K562 (cell line): ENCODE results near the gene SCARB2. TPM values are rescaled to one million over a fixed set of nuclear protein-coding genes. Genes with fewer than 3 reads are reported as not detected.

ENCODE experiments used
- GATA2 ChIP-seq: sonication (generic); formaldehyde crosslinking; IDR thresholded peaks from 2 replicates; pipeline ENCODE4 v1.4.0; 2020; ENCODE audit warnings: mild to moderate bottlenecking, missing genetic modification reagents
- HDAC2 ChIP-seq: fragments of 450-650 bp; IDR thresholded peaks from 2 replicates; pipeline ENCODE4 v1.6.1; 2016; ENCODE audit warnings: mild to moderate bottlenecking
- NCOR1 ChIP-seq: fragments of 450-650 bp; IDR thresholded peaks from 2 replicates; pipeline ENCODE4 v1.6.1; 2016; ENCODE audit warnings: mild to moderate bottlenecking, moderate library complexity
- SIX5 ChIP-seq, 2 experiments: IDR thresholded peaks; 2 replicates each; pipeline ENCODE4 v1.6.1; 2011; ENCODE audit warnings: low read length in 2 of 2, borderline replicate concordance in 1 of 2, low read depth in 1 of 2, mild to moderate bottlenecking in 1 of 2, moderate library complexity in 1 of 2; ENCODE audit not compliant: insufficient read depth in 1 of 2
- U2AF1 ChIP-seq: fragments of 200-400 bp; formaldehyde crosslinking; optimal IDR thresholded peaks from 2 replicates; pipeline ENCODE3; 2017; ENCODE audit warnings: mild to moderate bottlenecking, low read depth, low read length, moderate library complexity
- ZNF124 ChIP-seq: sonication (generic); formaldehyde crosslinking; IDR thresholded peaks from 2 replicates; pipeline ENCODE4 v1.8.1; 2022; ENCODE audit warnings: missing genetic modification reagents
- ZNF165 ChIP-seq: fragments of 250-450 bp; sonication (Bioruptor Pico); IDR thresholded peaks from 2 replicates; pipeline ENCODE4 v1.4.0; 2020; ENCODE audit warnings: borderline replicate concordance
- ZNF764 ChIP-seq: fragments of 250-450 bp; sonication (Bioruptor Pico); IDR thresholded peaks from 2 replicates; pipeline ENCODE4 v1.4.0; 2020; ENCODE audit warnings: low read depth, mild to moderate bottlenecking, moderate library complexity
- polyA plus RNA-seq, 8 experiments: library from polyadenylated mRNA; depleted of rRNA in 4 of 8; stranded (reverse) in 5 of 8; unstranded in 3 of 8; fragments of >200 nt; fragmentation: Nextera tagmentation in 2 of 8; fragmentation: Illumina TruSeq in 1 of 8; extraction: Ambion mirVana in 2 of 8; extraction: Trizol in 1 of 8; gene quantifications; 2 replicates each; pipeline versions ENCODE4 v1.2.1 to v1.2.3, GENCODE V29; 2011 to 2014; ENCODE audit warnings: inconsistent platforms in 1 of 8, missing spikeins in 1 of 8
- total RNA-seq, 7 experiments: library from RNA; depleted of rRNA in 6 of 7; stranded (reverse); fragments of >200 nt in 6 of 7; fragmentation: Illumina TruSeq in 2 of 7; extraction: Trizol in 2 of 7; gene quantifications; 2 replicates each; pipeline versions ENCODE4 v1.2.1 to v1.2.3, GENCODE V29; 2011 to 2021; ENCODE audit warnings: low replicate concordance in 1 of 7
- TF ChIP-seq, protein P1 (sequence below): sonication (generic); formaldehyde crosslinking; IDR thresholded peaks from 2 replicates; pipeline ENCODE4 v1.8.1; 2023; ENCODE audit warnings: mild to moderate bottlenecking, missing genetic modification reagents
- TF ChIP-seq, protein P2 (sequence below), 2 experiments: fragments of 450-650 bp; IDR thresholded peaks; 2 replicates each; pipeline ENCODE4 v1.6.1; 2016; ENCODE audit warnings: mild to moderate bottlenecking in 2 of 2, borderline replicate concordance in 1 of 2, low read depth in 1 of 2, moderate library complexity in 1 of 2
- TF ChIP-seq, protein P3 (sequence below), 2 experiments: fragments of 450-650 bp in 1 of 2; IDR thresholded peaks; 2 replicates each; pipeline ENCODE4 v1.6.1; 2011 to 2017; ENCODE audit warnings: low read depth in 2 of 2, antibody characterized with exemption in 1 of 2, borderline replicate concordance in 1 of 2, low read length in 1 of 2, mild to moderate bottlenecking in 1 of 2, mixed read lengths in 1 of 2; ENCODE audit not compliant: control insufficient read depth in 1 of 2

The SCARB2 gene
- total and polyA plus RNA-seq, 9 of the 15 experiments (the other 6 are each of a cell fraction or from before 2014, with no cell fraction given) = 6.1 to 25.8 (median 17.8) TPM

DNA sequence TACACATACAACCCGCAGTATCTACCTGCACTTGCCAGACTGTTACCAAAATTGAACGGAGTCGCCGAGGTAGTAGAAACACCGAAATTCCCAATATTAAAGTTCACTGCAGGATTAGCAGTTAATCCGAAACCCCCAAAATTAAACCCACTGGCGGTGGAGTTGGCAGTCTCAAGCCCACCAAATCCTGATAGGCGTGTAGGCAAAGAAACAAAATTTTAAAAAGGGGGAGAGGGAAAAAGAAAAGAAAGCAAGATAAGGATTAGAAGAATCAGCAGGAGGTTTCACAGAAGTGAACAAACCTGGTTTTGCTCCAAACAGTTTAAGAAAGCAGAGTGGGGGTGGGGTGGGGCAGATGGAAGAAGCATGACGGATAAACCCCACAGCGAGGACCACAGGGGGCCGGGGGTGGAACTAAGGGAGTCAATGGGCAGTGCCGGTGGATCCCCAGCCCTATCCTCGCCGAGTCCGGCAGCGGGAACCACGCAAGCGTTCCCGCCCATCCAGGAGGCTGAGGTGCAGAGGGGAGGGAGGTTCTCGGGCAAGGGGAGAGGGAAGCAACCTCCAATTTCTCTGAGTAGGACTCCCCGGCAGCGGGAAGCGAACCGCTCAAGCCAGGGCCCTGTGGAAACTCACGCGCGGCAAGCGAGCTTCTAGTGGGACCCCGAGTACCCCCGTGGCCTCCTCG lies 66.0 kb downstream of the SCARB2 start (continued):
- no peak for TF ChIP-seq U2AF1
- no peak for TF ChIP-seq ZNF764 (CRISPR knock-in tag)
- no peak for TF ChIP-seq ZNF124 (CRISPR knock-in tag)
- peak; percentile 28; the same call in 1 of the 2 replicates for TF ChIP-seq NCOR1
- TF ChIP-seq, protein P1, sequence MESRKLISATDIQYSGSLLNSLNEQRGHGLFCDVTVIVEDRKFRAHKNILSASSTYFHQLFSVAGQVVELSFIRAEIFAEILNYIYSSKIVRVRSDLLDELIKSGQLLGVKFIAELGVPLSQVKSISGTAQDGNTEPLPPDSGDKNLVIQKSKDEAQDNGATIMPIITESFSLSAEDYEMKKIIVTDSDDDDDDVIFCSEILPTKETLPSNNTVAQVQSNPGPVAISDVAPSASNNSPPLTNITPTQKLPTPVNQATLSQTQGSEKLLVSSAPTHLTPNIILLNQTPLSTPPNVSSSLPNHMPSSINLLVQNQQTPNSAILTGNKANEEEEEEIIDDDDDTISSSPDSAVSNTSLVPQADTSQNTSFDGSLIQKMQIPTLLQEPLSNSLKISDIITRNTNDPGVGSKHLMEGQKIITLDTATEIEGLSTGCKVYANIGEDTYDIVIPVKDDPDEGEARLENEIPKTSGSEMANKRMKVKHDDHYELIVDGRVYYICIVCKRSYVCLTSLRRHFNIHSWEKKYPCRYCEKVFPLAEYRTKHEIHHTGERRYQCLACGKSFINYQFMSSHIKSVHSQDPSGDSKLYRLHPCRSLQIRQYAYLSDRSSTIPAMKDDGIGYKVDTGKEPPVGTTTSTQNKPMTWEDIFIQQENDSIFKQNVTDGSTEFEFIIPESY = no peak
- TF ChIP-seq GATA2 (CRISPR knock-in tag) = 0 out of 2 replicates have a peak, but pooled peaks have one; percentile 28
- TF ChIP-seq ZNF165 = no peak
- TF ChIP-seq, protein P2, sequence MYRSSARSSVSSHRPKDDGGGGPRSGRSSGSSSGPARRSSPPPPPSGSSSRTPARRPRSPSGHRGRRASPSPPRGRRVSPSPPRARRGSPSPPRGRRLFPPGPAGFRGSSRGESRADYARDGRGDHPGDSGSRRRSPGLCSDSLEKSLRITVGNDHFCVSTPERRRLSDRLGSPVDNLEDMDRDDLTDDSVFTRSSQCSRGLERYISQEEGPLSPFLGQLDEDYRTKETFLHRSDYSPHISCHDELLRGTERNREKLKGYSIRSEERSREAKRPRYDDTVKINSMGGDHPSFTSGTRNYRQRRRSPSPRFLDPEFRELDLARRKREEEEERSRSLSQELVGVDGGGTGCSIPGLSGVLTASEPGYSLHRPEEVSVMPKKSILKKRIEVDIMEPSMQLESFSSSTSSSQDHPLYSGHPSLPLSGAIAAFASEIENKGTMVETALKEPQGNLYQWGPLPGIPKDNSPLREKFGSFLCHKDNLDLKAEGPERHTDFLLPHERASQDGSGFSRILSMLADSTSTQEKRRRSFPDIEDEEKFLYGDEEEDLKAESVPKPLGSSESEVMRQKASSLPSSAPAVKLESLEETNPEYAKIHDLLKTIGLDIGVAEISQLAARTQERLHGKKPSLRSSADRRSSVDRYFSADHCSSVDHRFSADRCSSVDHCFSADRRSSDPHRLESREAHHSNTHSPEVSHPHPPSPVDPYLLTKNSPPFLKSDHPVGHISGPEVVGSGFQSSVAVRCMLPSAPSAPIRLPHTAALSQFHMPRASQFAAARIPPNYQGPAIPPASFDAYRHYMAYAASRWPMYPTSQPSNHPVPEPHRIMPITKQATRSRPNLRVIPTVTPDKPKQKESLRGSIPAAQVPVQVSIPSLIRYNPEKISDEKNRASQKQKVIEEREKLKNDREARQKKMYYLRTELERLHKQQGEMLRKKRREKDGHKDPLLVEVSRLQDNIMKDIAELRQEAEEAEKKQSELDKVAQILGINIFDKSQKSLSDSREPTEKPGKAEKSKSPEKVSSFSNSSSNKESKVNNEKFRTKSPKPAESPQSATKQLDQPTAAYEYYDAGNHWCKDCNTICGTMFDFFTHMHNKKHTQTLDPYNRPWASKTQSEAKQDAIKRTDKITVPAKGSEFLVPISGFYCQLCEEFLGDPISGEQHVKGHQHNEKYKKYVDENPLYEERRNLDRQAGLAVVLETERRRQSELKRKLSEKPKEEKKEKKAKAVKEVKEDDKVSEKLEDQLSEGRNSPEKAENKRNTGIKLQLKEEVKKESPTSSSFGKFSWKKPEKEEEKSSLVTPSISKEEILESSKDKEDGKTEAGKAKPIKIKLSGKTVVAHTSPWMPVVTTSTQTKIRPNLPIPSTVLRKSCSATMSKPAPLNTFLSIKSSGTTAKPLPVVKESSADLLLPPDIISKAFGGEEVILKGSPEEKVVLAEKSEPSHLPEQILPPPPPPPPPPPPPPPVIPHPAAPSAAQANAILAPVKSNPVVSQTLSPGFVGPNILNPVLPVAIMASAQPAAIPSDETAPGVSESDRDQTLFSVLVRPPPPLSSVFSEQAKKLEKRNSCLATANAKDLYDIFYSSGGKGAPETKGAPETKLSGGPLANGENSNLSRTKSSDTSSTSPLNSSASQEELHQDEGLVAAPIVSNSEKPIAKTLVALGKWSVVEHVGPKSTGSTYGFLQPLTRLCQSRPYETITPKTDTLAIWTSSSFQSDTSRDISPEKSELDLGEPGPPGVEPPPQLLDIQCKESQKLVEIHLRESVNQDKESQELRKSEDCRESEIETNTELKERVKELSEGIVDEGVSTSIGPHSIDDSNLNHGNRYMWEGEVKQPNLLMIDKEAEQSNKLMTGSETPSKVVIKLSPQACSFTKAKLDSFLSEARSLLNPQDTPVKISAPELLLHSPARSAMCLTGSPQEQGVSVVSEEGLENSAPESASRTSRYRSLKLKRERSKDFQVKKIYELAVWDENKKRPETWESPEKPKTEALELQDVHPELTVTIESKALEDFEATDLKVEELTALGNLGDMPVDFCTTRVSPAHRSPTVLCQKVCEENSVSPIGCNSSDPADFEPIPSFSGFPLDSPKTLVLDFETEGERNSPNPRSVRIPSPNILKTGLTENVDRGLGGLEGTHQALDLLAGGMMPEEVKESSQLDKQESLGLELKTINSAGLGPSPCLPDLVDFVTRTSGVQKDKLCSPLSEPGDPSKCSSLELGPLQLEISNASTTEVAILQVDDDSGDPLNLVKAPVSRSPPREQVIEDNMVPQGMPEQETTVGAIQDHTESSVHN (IDR thresholded peaks at IDR 0.05; ENCODE audit: borderline replicate concordance in 1 of 2, low read depth in 1 of 2) = no peak
- TF ChIP-seq SIX5 (IDR thresholded peaks at IDR 0.05; ENCODE audit: borderline replicate concordance in 1 of 2, insufficient read depth in 1 of 2, low read depth in 1 of 2, low read length in 2 of 2) = no peak
- TF ChIP-seq, protein P3, sequence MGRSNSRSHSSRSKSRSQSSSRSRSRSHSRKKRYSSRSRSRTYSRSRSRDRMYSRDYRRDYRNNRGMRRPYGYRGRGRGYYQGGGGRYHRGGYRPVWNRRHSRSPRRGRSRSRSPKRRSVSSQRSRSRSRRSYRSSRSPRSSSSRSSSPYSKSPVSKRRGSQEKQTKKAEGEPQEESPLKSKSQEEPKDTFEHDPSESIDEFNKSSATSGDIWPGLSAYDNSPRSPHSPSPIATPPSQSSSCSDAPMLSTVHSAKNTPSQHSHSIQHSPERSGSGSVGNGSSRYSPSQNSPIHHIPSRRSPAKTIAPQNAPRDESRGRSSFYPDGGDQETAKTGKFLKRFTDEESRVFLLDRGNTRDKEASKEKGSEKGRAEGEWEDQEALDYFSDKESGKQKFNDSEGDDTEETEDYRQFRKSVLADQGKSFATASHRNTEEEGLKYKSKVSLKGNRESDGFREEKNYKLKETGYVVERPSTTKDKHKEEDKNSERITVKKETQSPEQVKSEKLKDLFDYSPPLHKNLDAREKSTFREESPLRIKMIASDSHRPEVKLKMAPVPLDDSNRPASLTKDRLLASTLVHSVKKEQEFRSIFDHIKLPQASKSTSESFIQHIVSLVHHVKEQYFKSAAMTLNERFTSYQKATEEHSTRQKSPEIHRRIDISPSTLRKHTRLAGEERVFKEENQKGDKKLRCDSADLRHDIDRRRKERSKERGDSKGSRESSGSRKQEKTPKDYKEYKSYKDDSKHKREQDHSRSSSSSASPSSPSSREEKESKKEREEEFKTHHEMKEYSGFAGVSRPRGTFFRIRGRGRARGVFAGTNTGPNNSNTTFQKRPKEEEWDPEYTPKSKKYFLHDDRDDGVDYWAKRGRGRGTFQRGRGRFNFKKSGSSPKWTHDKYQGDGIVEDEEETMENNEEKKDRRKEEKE (IDR thresholded peaks at IDR 0.05; ENCODE audit: borderline replicate concordance in 1 of 2, control insufficient read depth in 1 of 2, low read depth in 2 of 2, low read length in 1 of 2) = no peak
- no peak for TF ChIP-seq HDAC2
